ENCODE measurements around the gene EXOC6. TPM values are rescaled to one million over a fixed set of nuclear protein-coding genes. Genes with fewer than 3 reads are reported as not detected.

Gene EXOC6
- total RNA-seq, 1 experiment from 2014 or later, result 17.0 TPM

DNA sequence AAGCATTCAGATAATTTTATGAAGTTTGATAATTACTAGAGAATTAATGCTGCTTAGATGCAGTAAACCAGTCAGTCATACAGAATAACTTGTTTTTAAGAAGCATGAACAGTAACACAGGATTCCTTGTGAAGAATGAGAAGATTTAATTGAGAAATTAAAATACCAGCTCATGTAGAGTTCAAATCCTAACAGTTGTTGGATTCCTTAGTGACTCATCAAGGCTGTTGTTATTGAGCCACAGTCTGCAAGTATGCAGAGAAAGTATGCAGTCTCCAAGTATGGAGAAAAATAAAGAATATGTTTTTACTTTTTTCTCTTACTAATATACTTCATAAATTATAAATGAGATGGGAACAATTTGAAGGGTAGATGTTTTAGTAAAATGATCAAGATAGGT is 182.1 kb downstream of the EXOC6 start:
- peak overlapping the region; percentile 30; the same call in 1 of the 2 replicates for H3K27ac ChIP-seq (ENCODE audit: low read length)
- DNase-seq (ENCODE audit: low read depth, low spot score) (no peak), ATAC-seq (peak; percentile 92)
- no peak overlapping the region for H3K4me3 ChIP-seq (ENCODE audit: low read depth in 2 of 2, low read length in 2 of 2)
- TF ChIP-seq, protein P1, sequence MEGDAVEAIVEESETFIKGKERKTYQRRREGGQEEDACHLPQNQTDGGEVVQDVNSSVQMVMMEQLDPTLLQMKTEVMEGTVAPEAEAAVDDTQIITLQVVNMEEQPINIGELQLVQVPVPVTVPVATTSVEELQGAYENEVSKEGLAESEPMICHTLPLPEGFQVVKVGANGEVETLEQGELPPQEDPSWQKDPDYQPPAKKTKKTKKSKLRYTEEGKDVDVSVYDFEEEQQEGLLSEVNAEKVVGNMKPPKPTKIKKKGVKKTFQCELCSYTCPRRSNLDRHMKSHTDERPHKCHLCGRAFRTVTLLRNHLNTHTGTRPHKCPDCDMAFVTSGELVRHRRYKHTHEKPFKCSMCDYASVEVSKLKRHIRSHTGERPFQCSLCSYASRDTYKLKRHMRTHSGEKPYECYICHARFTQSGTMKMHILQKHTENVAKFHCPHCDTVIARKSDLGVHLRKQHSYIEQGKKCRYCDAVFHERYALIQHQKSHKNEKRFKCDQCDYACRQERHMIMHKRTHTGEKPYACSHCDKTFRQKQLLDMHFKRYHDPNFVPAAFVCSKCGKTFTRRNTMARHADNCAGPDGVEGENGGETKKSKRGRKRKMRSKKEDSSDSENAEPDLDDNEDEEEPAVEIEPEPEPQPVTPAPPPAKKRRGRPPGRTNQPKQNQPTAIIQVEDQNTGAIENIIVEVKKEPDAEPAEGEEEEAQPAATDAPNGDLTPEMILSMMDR (IDR thresholded peaks at IDR 0.05), result no peak
- TF ChIP-seq SIN3A (IDR thresholded peaks at IDR 0.05; ENCODE audit: borderline replicate concordance, insufficient read depth, low read depth, low read length), result no peak
- TF ChIP-seq, protein P2, sequence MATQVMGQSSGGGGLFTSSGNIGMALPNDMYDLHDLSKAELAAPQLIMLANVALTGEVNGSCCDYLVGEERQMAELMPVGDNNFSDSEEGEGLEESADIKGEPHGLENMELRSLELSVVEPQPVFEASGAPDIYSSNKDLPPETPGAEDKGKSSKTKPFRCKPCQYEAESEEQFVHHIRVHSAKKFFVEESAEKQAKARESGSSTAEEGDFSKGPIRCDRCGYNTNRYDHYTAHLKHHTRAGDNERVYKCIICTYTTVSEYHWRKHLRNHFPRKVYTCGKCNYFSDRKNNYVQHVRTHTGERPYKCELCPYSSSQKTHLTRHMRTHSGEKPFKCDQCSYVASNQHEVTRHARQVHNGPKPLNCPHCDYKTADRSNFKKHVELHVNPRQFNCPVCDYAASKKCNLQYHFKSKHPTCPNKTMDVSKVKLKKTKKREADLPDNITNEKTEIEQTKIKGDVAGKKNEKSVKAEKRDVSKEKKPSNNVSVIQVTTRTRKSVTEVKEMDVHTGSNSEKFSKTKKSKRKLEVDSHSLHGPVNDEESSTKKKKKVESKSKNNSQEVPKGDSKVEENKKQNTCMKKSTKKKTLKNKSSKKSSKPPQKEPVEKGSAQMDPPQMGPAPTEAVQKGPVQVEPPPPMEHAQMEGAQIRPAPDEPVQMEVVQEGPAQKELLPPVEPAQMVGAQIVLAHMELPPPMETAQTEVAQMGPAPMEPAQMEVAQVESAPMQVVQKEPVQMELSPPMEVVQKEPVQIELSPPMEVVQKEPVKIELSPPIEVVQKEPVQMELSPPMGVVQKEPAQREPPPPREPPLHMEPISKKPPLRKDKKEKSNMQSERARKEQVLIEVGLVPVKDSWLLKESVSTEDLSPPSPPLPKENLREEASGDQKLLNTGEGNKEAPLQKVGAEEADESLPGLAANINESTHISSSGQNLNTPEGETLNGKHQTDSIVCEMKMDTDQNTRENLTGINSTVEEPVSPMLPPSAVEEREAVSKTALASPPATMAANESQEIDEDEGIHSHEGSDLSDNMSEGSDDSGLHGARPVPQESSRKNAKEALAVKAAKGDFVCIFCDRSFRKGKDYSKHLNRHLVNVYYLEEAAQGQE (IDR thresholded peaks at IDR 0.05; ENCODE audit: insufficient read depth in 1 of 2, low read depth in 2 of 2, low read length in 1 of 2), result no peak
- TF ChIP-seq POLR2AphosphoS5 (IDR thresholded peaks at IDR 0.05; ENCODE audit: low read depth, low read length), result no peak
- TF ChIP-seq TCF7L2 (IDR thresholded peaks at IDR 0.05; ENCODE audit: low read depth, low read length), result no peak
- no peaks in the 10 kb centered on the region for H3K36me3 ChIP-seq (ENCODE audit: control insufficient read depth, insufficient read depth, low read length)
- peaks cover 12% of the 10 kb centered on the region; the same call in 1 of the 2 replicates for H3K4me1 ChIP-seq (ENCODE audit: control insufficient read depth, insufficient read depth, low read length)
- H3K9me3 ChIP-seq (ENCODE audit: control insufficient read depth, insufficient read depth, low read depth, low read length), result no peaks in the 10 kb centered on the region
- CTCF ChIA-PET, result no interaction called here
- no peaks in the 10 kb centered on the region for H3K27me3 ChIP-seq (ENCODE audit: control insufficient read depth, insufficient read depth, low read length)
- no TSS peak for BruUV-seq (replicated peaks)
- POLR2A ChIA-PET, result no interaction called here
- intact Hi-C loops (cut with micrococcal nuclease; ENCODE audit: unreplicated experiment) (no loop called here), in situ Hi-C loops (cut with HindIII; ENCODE audit: low pct_unique_long_range_greater_than_20kb, low sequenced_read_pairs) (no loop called here)

DNA sequence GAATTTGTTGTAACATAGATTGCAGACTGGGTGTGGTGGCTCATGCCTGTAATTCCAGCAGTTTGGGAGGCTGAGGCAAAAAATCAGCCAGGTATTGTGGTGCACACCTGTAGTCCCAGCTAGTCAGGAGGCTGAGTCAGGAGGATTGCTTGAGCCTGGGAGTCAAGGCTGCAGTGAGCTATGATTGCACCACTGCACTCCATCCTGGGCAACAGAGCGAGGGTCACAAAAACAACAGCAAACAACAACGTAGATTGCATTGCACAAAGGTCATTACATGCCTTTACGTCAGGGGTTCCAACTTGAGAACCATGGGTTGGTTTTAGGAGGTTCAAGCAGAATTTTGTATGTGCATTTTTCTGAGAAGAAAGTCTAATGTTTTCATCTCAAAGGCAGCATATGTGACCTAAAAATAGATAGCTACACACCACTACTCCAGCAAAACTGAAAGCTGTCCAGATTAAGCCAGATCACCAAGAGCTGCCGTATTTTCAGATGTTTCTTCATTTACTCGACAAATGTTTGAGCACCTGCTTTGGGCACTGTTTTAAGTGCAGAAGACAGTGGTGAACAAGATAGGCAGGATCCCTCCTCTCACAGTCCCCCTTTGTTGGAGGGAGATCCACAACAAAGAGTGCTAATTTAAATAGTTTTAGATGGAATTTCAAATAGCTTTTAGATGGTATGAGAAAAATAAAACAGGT is 183.9 kb downstream of the EXOC6 start:
- no peaks in the 10 kb centered on the region for H3K27me3 ChIP-seq (ENCODE audit: control insufficient read depth, insufficient read depth, low read length)
- ATAC-seq, result no peak
- H3K27ac ChIP-seq (ENCODE audit: low read length), result no peak overlapping the region
- no peaks in the 10 kb centered on the region for H3K36me3 ChIP-seq (ENCODE audit: control insufficient read depth, insufficient read depth, low read length)
- no TSS peak for BruUV-seq (replicated peaks)
- no peak for DNase-seq (ENCODE audit: low read depth, low spot score)
- ChIA-PET POLR2A (no interaction called here), CTCF (no interaction called here)
- no peaks in the 10 kb centered on the region for H3K9me3 ChIP-seq (ENCODE audit: control insufficient read depth, insufficient read depth, low read depth, low read length)
- peaks cover 10% of the 10 kb centered on the region; the same call in 1 of the 2 replicates for H3K4me1 ChIP-seq (ENCODE audit: control insufficient read depth, insufficient read depth, low read length)
- intact Hi-C loops (cut with micrococcal nuclease; ENCODE audit: unreplicated experiment) (no loop called here), in situ Hi-C loops (cut with HindIII; ENCODE audit: low pct_unique_long_range_greater_than_20kb, low sequenced_read_pairs) (no loop called here)
- H3K4me3 ChIP-seq (ENCODE audit: low read depth in 2 of 2, low read length in 2 of 2), result no peak overlapping the region
- TF ChIP-seq, protein P2 (IDR thresholded peaks at IDR 0.05; ENCODE audit: insufficient read depth in 1 of 2, low read depth in 2 of 2, low read length in 1 of 2), result no peak
- TF ChIP-seq TCF7L2 (IDR thresholded peaks at IDR 0.05; ENCODE audit: low read depth, low read length) (no peak), SIN3A (IDR thresholded peaks at IDR 0.05; ENCODE audit: borderline replicate concordance, insufficient read depth, low read depth, low read length) (no peak), POLR2AphosphoS5 (IDR thresholded peaks at IDR 0.05; ENCODE audit: low read depth, low read length) (no peak)
- TF ChIP-seq, protein P1 (IDR thresholded peaks at IDR 0.05), result no peak
